Smooth muscle cell (in vitro differentiated cells): ENCODE results near the gene MTO1. TPM values are rescaled to one million over a fixed set of nuclear protein-coding genes. Genes with fewer than 3 reads are reported as not detected.
A peak's percentile ranks its signal among the peaks of the same experiment; 100 is the strongest.

Experiments
- DNase-seq: peaks from one replicate; lab custom pipeline; 2025; ENCODE audit not compliant: unreplicated experiment; lab: John Stamatoyannopoulos, UW
- H2AFZ ChIP-seq: fragments of 200-600 bp; sonication (generic); 2 replicates; pipeline ENCODE4 v1.6.0; 2016; ENCODE audit warnings: antibody characterized with exemption, low read depth, mild to moderate bottlenecking
- H3F3A ChIP-seq: fragments of 200-600 bp; sonication (generic); 2 replicates; pipeline ENCODE4 v1.6.0; 2017; ENCODE audit warnings: antibody characterized with exemption, low read depth
- H3K27ac ChIP-seq: fragments of 200-600 bp; sonication (generic); 2 replicates; pipeline ENCODE4 v1.5.1; 2016; ENCODE audit warnings: low read depth, mild to moderate bottlenecking
- H3K27me3 ChIP-seq: fragments of 200-600 bp; sonication (generic); 2 replicates; pipeline ENCODE4 v1.6.1; 2016; ENCODE audit warnings: low read depth, mild to moderate bottlenecking
- H3K36me3 ChIP-seq: fragments of 200-600 bp; sonication (generic); 2 replicates; pipeline ENCODE4 v1.5.1; 2016; ENCODE audit warnings: low read depth
- H3K4me1 ChIP-seq: fragments of 200-600 bp; sonication (generic); 2 replicates; pipeline ENCODE4 v1.5.1; 2016; ENCODE audit warnings: low read depth
- H3K4me2 ChIP-seq: fragments of 200-600 bp; sonication (generic); 2 replicates; pipeline ENCODE4 v1.6.0; 2016; ENCODE audit warnings: mild to moderate bottlenecking
- H3K4me3 ChIP-seq: fragments of 200-600 bp; sonication (generic); 2 replicates; pipeline ENCODE4 v1.5.1; 2016; ENCODE audit warnings: mild to moderate bottlenecking
- H3K79me2 ChIP-seq: fragments of 200-600 bp; sonication (generic); 2 replicates; pipeline ENCODE4 v1.6.0; 2016; ENCODE audit warnings: low read depth, mild to moderate bottlenecking
- H3K9ac ChIP-seq: fragments of 200-600 bp; sonication (generic); 2 replicates; pipeline ENCODE4 v1.6.0; 2016; ENCODE audit warnings: low read depth
- H3K9me3 ChIP-seq: fragments of 200-600 bp; sonication (generic); replicated peaks from 2 replicates; pipeline ENCODE4 v1.5.1; 2016; ENCODE audit warnings: low read depth
- H4K20me1 ChIP-seq: fragments of 200-600 bp; sonication (generic); 2 replicates; pipeline ENCODE4 v1.6.0; 2016; ENCODE audit warnings: low read depth
- whole genome bisulfite sequencing: methylation state at CpG from one replicate; pipeline ENCODE4 v1.1.7; 2016; ENCODE audit warnings: low lambda C conversion rate; 5-methylcytosine and 5-hydroxymethylcytosine counted together
- polyA plus RNA-seq: library from polyadenylated mRNA; unstranded; fragments of >200 nt; fragmentation: Nextera tagmentation; extraction: Ambion mirVana; gene quantifications from 2 replicates; pipeline ENCODE4 v1.2.1, GENCODE V29; 2016
- total RNA-seq: library from RNA; depleted of rRNA; stranded (reverse); fragments of >200 nt; gene quantifications from 2 replicates; pipeline ENCODE4 v1.2.3, GENCODE V29; 2014
- TF ChIP-seq, protein P1 (sequence below): fragments of 200-600 bp; sonication (generic); IDR thresholded peaks from 2 replicates; pipeline ENCODE4 v1.5.1; 2017; ENCODE audit warnings: borderline replicate concordance, mild to moderate bottlenecking, antibody characterized with exemption; ENCODE audit not compliant: insufficient read depth, poor library complexity, severe bottlenecking

Gene MTO1, protein sequence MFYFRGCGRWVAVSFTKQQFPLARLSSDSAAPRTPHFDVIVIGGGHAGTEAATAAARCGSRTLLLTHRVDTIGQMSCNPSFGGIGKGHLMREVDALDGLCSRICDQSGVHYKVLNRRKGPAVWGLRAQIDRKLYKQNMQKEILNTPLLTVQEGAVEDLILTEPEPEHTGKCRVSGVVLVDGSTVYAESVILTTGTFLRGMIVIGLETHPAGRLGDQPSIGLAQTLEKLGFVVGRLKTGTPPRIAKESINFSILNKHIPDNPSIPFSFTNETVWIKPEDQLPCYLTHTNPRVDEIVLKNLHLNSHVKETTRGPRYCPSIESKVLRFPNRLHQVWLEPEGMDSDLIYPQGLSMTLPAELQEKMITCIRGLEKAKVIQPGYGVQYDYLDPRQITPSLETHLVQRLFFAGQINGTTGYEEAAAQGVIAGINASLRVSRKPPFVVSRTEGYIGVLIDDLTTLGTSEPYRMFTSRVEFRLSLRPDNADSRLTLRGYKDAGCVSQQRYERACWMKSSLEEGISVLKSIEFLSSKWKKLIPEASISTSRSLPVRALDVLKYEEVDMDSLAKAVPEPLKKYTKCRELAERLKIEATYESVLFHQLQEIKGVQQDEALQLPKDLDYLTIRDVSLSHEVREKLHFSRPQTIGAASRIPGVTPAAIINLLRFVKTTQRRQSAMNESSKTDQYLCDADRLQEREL
- total RNA-seq (23.6 and 27.6 TPM in 2 replicates), polyA plus RNA-seq (16.5 TPM in 2 replicates)

DNA sequence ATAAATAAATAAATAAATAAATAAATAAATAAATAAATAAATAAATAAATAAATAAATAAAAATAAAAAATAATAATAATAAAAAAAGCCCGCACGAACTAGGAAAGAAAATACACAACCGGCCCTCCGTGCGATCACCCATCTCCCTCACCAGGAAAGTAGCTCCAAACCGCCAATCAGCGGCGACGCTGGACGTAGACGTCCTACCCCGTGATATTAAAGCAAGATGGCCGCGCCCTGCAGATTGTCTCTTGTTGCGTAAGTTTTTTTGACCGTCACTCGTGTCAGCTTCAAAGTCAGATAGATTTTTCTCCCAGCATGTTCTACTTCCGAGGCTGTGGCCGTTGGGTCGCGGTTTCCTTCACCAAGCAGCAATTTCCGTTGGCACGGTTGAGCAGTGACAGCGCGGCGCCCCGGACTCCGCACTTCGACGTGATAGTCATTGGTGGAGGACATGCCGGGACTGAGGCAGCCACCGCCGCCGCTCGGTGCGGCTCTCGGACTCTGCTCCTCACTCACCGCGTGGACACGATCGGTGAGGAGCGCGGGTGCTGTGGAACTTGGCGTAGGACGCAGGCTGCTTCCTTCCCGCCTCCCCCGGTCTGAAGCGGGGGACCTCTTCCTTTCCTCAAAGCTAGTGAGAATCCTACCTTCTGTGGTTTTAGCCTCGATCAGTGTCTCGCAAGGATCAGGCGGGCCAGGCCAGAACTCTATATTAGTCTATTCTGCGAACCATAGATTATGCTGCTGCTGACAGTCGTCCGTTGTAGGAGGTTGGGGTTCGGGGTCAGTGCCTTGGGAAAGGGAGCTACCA is at the start of gene MTO1:
TSS of gene MTO1 (plus strand) at position 201 of the 814 bp plus-strand sequence. CDS start at position 319, 118 bp downstream.
- Histone ChIP-seq H2AFZ (peak within 1 kb of the TSS; percentile 100), H3K9me3 (no peaks in the 10 kb centered on the region), H4K20me1 (no peaks in the 10 kb centered on the region), H3K4me2 (peak within 1 kb of the TSS; percentile 86), H3K4me3 (peak within 1 kb of the TSS; percentile 75), H3K9ac (peak within 1 kb of the TSS; percentile 91), H3F3A (no peaks in the 10 kb centered on the region), H3K27me3 (no peaks in the 10 kb centered on the region), H3K27ac (peak within 1 kb of the TSS; percentile 87), H3K36me3 (peaks cover 4% of the 10 kb centered on the region), H3K4me1 (peaks cover 4% of the 10 kb centered on the region), H3K79me2 (peaks cover 34% of the 10 kb centered on the region)
- WGBS: under 1% methylated on average over 55 of the region's 55 CpGs
- TF ChIP-seq, protein P1, sequence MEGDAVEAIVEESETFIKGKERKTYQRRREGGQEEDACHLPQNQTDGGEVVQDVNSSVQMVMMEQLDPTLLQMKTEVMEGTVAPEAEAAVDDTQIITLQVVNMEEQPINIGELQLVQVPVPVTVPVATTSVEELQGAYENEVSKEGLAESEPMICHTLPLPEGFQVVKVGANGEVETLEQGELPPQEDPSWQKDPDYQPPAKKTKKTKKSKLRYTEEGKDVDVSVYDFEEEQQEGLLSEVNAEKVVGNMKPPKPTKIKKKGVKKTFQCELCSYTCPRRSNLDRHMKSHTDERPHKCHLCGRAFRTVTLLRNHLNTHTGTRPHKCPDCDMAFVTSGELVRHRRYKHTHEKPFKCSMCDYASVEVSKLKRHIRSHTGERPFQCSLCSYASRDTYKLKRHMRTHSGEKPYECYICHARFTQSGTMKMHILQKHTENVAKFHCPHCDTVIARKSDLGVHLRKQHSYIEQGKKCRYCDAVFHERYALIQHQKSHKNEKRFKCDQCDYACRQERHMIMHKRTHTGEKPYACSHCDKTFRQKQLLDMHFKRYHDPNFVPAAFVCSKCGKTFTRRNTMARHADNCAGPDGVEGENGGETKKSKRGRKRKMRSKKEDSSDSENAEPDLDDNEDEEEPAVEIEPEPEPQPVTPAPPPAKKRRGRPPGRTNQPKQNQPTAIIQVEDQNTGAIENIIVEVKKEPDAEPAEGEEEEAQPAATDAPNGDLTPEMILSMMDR: no peak
- DNase-seq: peak; percentile 77

DNA sequence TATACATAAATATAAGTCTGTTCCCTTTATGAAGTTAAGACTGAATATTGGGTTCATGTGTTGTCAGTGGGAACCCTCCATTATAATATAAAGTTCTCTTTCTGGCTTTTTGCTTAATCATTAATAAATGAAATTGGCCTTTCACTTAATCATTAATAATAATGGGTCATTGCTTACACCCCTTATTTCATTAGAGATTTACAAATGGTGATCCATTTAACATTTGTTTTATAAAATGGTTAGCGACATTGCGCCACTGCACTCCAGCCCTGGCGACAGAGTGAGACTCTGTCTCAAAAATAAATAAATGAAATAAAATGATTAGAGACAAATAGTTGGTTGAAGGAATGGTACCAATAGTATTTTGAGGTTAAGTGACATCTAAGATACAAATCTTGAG is 48.4 kb upstream of the MTO1 start:
- H2AFZ ChIP-seq: no peak overlapping the region
- no peak for DNase-seq
- H3K27ac ChIP-seq: no peak overlapping the region
- WGBS: 99% methylated on average over 3 of the region's 3 CpGs
- H3K9ac ChIP-seq: no peak overlapping the region
- H4K20me1 ChIP-seq: no peaks in the 10 kb centered on the region
- H3K4me3 ChIP-seq: no peak overlapping the region
- H3F3A ChIP-seq: no peaks in the 10 kb centered on the region
- no peak overlapping the region for H3K4me2 ChIP-seq
- no peaks in the 10 kb centered on the region for H3K36me3 ChIP-seq
- H3K79me2 ChIP-seq: no peaks in the 10 kb centered on the region
- H3K4me1 ChIP-seq: no peaks in the 10 kb centered on the region
- TF ChIP-seq, protein P1: no peak
- H3K27me3 ChIP-seq: no peaks in the 10 kb centered on the region
- no peaks in the 10 kb centered on the region for H3K9me3 ChIP-seq

DNA sequence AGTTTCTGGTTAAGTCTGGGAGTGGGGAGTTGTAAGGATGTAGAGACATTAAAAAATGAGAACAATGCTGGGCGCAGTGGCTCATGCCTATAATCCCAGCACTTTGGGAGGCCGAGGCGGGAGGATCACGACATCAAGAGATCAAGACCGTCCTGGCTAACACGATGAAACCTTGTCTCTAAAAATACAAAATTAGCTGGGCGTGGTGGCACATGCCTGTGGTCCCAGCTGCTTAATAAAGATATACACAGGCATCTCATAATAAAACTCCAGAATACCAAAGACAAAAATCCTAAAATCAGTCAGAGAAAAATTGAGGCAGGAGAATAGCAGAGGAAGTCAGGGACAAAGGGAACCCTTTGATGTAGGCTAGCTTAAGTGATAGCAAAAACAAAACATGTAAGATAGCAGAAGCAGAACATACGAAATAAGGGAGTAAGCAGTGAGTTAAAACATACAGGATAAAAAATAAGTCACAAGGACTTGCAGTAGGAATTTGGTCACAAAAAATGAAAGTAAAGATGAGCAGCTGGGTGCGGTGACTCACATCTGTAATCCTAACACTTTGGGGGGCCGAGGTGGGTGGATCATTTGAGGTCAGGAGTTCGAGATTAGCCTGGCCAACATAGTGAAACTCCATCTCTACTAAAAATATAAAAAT is 43.3 kb upstream of the MTO1 start:
- WGBS: 82% methylated on average over 11 of the region's 11 CpGs
- no peak overlapping the region for H2AFZ ChIP-seq

More for the DNA sequence above, 43.3 kb upstream of the MTO1 start:
- no peaks in the 10 kb centered on the region for H3K9me3 ChIP-seq
- no peaks in the 10 kb centered on the region for H3F3A ChIP-seq
- no peaks in the 10 kb centered on the region for H3K27me3 ChIP-seq
- TF ChIP-seq, protein P1: no peak
- no peaks in the 10 kb centered on the region for H4K20me1 ChIP-seq
- no peaks in the 10 kb centered on the region for H3K79me2 ChIP-seq
- H3K36me3 ChIP-seq: no peaks in the 10 kb centered on the region
- no peaks in the 10 kb centered on the region for H3K4me1 ChIP-seq
- no peak for DNase-seq
- H3K27ac ChIP-seq: no peak overlapping the region
- no peak overlapping the region for H3K9ac ChIP-seq
- no peak overlapping the region for H3K4me3 ChIP-seq
- H3K4me2 ChIP-seq: no peak overlapping the region
